ENCODE results near the gene SH3BP2. TPM values are rescaled to one million over a fixed set of nuclear protein-coding genes. Genes with fewer than 3 reads are reported as not detected.

The SH3BP2 gene
- total and polyA plus RNA-seq, 10 of the 15 experiments (the other 5 are each of a cell fraction or from before 2014, with no cell fraction given), result 1.1 to 61.8 (median 23.9) TPM

DNA sequence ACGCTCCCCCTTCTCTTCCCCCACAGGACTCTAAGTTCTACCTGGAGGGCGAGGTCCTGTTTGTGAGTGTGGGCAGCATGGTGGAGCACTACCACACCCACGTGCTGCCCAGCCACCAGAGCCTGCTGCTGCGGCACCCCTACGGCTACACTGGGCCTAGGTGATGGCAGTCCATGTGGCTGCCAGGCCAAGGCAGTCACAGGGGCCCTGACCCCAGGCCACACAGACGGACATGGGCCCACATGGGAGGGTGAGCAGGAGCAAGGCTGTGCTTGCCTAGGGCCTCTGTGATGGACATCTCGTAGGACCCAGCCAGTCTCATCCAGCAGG is 40.8 kb downstream of the SH3BP2 start:
- 92% methylated on average over 7 of the region's 7 CpGs for WGBS (ENCODE audit: insufficient coverage, insufficient replicate concordance, low lambda C conversion rate, missing lambda C conversion rate)
- no peak overlapping the region for H3K27ac ChIP-seq (ENCODE audit: control insufficient read depth, insufficient read depth)
- RAD21 ChIA-PET (ENCODE audit: unreplicated experiment), result no interaction called here
- DNase-seq (ENCODE audit: low read depth, low spot score), result no peak
- in situ Hi-C loops (cut with MboI) (no loop called here), intact Hi-C loops (cut with micrococcal nuclease; ENCODE audit: unreplicated experiment) (no loop called here)
- POLR2A ChIA-PET, result no interaction called here
- H4K20me1 ChIP-seq (ENCODE audit: control insufficient read depth, insufficient read depth), result no peaks in the 10 kb centered on the region
- no peak for ATAC-seq
- peaks cover 15 to 22% of the 10 kb centered on the region in 2 experiments; a peak in 3 of 4 replicates for H3K36me3 ChIP-seq (ENCODE audit: control insufficient read depth in 2 of 2, insufficient read depth in 2 of 2, low read length in 1 of 2)
- no peaks in the 10 kb centered on the region for H3K79me2 ChIP-seq (ENCODE audit: control insufficient read depth, insufficient read depth, low read length)
- H3K4me1 ChIP-seq (ENCODE audit: control insufficient read depth, insufficient read depth, low read length), result peaks cover 44% of the 10 kb centered on the region
- CTCF ChIA-PET, result no interaction called here
- H3K9me3 ChIP-seq (replicated peaks; ENCODE audit: control insufficient read depth, insufficient read depth, low read length), result no peaks in the 10 kb centered on the region
- no peak overlapping the region for H3K4me3 ChIP-seq
- no peak overlapping the region for H2AFZ ChIP-seq (ENCODE audit: control insufficient read depth, low read depth, low read length)
- SMC1A ChIA-PET (ENCODE audit: uncharacterized antibody, unreplicated experiment), result no interaction called here
- no TSS peak for BruUV-seq (replicated peaks)
- FAIRE-seq, result no peak
- no peak overlapping the region for H3K4me2 ChIP-seq (ENCODE audit: control insufficient read depth, insufficient read depth)
- H3K9ac ChIP-seq (ENCODE audit: control insufficient read depth, insufficient read depth, low read length), result no peak overlapping the region
- no peak for TF ChIP-seq ETV6 (conservative IDR thresholded peaks at IDR 0.05 in 1 of 2, IDR thresholded peaks at IDR 0.05 in 1 of 2; ENCODE audit: borderline replicate concordance in 1 of 2, low read depth in 1 of 2)
- no peaks in the 10 kb centered on the region for H3K27me3 ChIP-seq (replicated peaks in 1 of 2; ENCODE audit: control insufficient read depth in 2 of 2, insufficient read depth in 2 of 2, low read length in 1 of 2)

GRCh38 chr4:2834001-2834921 is 41.4 kb downstream of the SH3BP2 start:
- Histone ChIP-seq H3K4me3 (no peak overlapping the region), H2AFZ (ENCODE audit: control insufficient read depth, low read depth, low read length) (no peak overlapping the region), H3K9ac (ENCODE audit: control insufficient read depth, insufficient read depth, low read length) (no peak overlapping the region), H3K79me2 (ENCODE audit: control insufficient read depth, insufficient read depth, low read length) (no peaks in the 10 kb centered on the region), H3K27ac (ENCODE audit: control insufficient read depth, insufficient read depth) (no peak overlapping the region), H4K20me1 (ENCODE audit: control insufficient read depth, insufficient read depth) (no peaks in the 10 kb centered on the region), H3K27me3 (replicated peaks in 1 of 2; ENCODE audit: control insufficient read depth in 2 of 2, insufficient read depth in 2 of 2, low read length in 1 of 2) (no peaks in the 10 kb centered on the region), H3K4me1 (ENCODE audit: control insufficient read depth, insufficient read depth, low read length) (peaks cover 44% of the 10 kb centered on the region), H3K4me2 (ENCODE audit: control insufficient read depth, insufficient read depth) (no peak overlapping the region), H3K9me3 (replicated peaks; ENCODE audit: control insufficient read depth, insufficient read depth, low read length) (no peaks in the 10 kb centered on the region), H3K36me3 (ENCODE audit: control insufficient read depth in 2 of 2, insufficient read depth in 2 of 2, low read length in 1 of 2) (peaks cover 15 to 21% of the 10 kb centered on the region in 2 experiments; a peak in 3 of 4 replicates)
- peak; percentile 12; the same call in 1 of the 2 replicates for TF ChIP-seq POLR2A (IDR thresholded peaks at IDR 0.05; ENCODE audit: low read depth, low read length)
- TF ChIP-seq, protein P1, sequence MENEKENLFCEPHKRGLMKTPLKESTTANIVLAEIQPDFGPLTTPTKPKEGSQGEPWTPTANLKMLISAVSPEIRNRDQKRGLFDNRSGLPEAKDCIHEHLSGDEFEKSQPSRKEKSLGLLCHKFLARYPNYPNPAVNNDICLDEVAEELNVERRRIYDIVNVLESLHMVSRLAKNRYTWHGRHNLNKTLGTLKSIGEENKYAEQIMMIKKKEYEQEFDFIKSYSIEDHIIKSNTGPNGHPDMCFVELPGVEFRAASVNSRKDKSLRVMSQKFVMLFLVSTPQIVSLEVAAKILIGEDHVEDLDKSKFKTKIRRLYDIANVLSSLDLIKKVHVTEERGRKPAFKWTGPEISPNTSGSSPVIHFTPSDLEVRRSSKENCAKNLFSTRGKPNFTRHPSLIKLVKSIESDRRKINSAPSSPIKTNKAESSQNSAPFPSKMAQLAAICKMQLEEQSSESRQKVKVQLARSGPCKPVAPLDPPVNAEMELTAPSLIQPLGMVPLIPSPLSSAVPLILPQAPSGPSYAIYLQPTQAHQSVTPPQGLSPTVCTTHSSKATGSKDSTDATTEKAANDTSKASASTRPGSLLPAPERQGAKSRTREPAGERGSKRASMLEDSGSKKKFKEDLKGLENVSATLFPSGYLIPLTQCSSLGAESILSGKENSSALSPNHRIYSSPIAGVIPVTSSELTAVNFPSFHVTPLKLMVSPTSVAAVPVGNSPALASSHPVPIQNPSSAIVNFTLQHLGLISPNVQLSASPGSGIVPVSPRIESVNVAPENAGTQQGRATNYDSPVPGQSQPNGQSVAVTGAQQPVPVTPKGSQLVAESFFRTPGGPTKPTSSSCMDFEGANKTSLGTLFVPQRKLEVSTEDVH (IDR thresholded peaks at IDR 0.05; ENCODE audit: low read depth, partially characterized antibody), result no peak
- BruUV-seq (replicated peaks), result TSS peak; percentile 40
- POLR2A ChIA-PET, result interaction anchor here (1.4 kb wide), 1 partner anchor 28 kb away, joined by 3 read pairs; no protein-coding TSS in a partner anchor
- FAIRE-seq (no peak), DNase-seq (ENCODE audit: low read depth, low spot score) (no peak), ATAC-seq (peak; percentile 2; the same call in 1 of the 3 replicates)
- in situ Hi-C loops (cut with MboI) (no loop called here), intact Hi-C loops (cut with micrococcal nuclease; ENCODE audit: unreplicated experiment) (no loop called here)
- SMC1A ChIA-PET (ENCODE audit: uncharacterized antibody, unreplicated experiment), result no interaction called here
- 74% methylated on average over 13 of the region's 13 CpGs for WGBS (ENCODE audit: insufficient coverage, insufficient replicate concordance, low lambda C conversion rate, missing lambda C conversion rate)
- CTCF ChIA-PET, result no interaction called here
- RAD21 ChIA-PET (ENCODE audit: unreplicated experiment), result no interaction called here
